Uterus (tissue), 2 donors: ENCODE measurements around the gene CPTP.

Source experiments
- POLR2A ChIP-seq, 2 donors: fragments of 450-650 bp; IDR thresholded peaks; one replicate each; pipeline ENCODE4 v1.6.1; 2016; ENCODE audit warnings: antibody characterized with exemption in 2 of 2, mild to moderate bottlenecking in 1 of 2, moderate library complexity in 1 of 2
- TF ChIP-seq, protein P1 (sequence below), 4 experiments: fragments of 200-600 bp in 2 of 4; fragments of 450-650 bp in 2 of 4; sonication (generic) in 2 of 4; IDR thresholded peaks; one replicate each; pipeline ENCODE4 v1.5.1; 2016 to 2019; ENCODE audit warnings: antibody characterized with exemption in 4 of 4, mild to moderate bottlenecking in 2 of 4, moderate library complexity in 1 of 4

DNA sequence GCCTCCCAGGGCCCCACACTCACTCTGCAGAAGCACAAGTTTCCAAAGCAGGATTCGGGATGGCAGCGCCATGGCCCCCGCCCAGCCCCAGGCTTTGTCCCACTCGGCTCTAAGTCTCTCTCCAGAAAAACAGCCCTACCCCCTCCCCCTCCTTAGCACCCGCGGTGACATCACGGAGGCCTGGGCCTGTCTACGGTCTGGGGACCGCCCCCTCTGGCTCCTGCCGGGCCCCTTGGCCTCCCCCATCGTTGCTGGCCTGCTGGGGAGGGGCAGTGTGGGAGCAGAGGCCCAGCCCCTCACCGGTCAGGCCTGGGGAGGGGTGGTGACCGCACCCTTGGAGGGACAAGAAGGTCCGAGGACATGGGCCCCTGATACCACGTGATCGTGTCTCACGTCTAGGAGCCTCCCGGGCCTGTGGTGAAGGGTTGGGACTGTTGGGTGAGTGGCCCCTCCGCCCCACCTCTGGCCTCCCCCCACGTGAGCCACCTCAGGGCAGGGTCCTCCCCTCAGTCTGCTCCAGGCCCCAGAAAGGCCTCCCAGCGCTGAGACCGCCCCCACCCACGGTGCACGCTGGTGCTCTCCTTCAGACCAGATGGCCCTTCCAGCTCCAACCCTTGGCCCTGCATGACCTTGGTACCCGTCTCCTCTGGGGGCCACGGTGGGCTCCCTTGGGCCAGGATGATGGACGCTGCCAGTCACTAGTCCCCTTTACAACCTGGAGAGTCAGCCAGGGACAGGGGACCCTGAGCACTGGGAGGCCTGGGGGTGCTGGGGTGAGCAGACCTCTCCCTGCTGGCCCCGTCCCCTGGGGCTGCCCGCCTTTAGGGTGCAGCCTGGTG is 34.0 kb downstream of the CPTP start, which contains the start of gene MXRA8:
- TF ChIP-seq, protein P1, sequence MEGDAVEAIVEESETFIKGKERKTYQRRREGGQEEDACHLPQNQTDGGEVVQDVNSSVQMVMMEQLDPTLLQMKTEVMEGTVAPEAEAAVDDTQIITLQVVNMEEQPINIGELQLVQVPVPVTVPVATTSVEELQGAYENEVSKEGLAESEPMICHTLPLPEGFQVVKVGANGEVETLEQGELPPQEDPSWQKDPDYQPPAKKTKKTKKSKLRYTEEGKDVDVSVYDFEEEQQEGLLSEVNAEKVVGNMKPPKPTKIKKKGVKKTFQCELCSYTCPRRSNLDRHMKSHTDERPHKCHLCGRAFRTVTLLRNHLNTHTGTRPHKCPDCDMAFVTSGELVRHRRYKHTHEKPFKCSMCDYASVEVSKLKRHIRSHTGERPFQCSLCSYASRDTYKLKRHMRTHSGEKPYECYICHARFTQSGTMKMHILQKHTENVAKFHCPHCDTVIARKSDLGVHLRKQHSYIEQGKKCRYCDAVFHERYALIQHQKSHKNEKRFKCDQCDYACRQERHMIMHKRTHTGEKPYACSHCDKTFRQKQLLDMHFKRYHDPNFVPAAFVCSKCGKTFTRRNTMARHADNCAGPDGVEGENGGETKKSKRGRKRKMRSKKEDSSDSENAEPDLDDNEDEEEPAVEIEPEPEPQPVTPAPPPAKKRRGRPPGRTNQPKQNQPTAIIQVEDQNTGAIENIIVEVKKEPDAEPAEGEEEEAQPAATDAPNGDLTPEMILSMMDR (IDR thresholded peaks at IDR 0.05), result no peak
- peak; percentile 53 to 71 for TF ChIP-seq POLR2A (IDR thresholded peaks at IDR 0.05)
